Renal pelvis (tissue), 3 donors: ENCODE measurements around the gene DYNLL2. TPM values are rescaled to one million over a fixed set of nuclear protein-coding genes. Genes with fewer than 3 reads are reported as not detected.

Experiments used
- polyA plus RNA-seq, 3 donors: library from polyadenylated mRNA; unstranded; fragments of 120-200 nt; gene quantifications; one replicate each; pipeline ENCODE4 v1.2.1, GENCODE V29; 2013; ENCODE audit not compliant: insufficient read length in 3 of 3

DYNLL2 gene
- polyA plus RNA-seq, 3 donors: 75.6 to 84.9 (median 77.8) TPM

Other genes starting within 250 kb of the DYNLL2 start
- gene MRPS23, start 233.4 kb upstream of the DYNLL2 start, polyA plus RNA-seq: 10 to 100 TPM; 61.7 to 67.2 (median 65.3) TPM
- gene CUEDC1, start 128.0 kb upstream of the DYNLL2 start, polyA plus RNA-seq: 10 to 100 TPM; 45.1 to 51.0 (median 46.2) TPM
- 100 to 1,000 TPM in 2 of 3 donors, 10 to 100 TPM in 1; 98.6 to 106 (median 103) TPM for gene VEZF1, start 95.2 kb upstream of the DYNLL2 start, polyA plus RNA-seq
- gene SRSF1, start 76.2 kb upstream of the DYNLL2 start, polyA plus RNA-seq: 100 to 1,000 TPM; 331 to 382 (median 358) TPM
- under 1 TPM; 0.03 to 0.04 (median 0.04) TPM for gene OR4D1, start 65.0 kb downstream of the DYNLL2 start, polyA plus RNA-seq
- not detected for gene OR4D2, start 83.6 kb downstream of the DYNLL2 start, polyA plus RNA-seq
- 1 to 10 TPM in 1 of 3 donors, under 1 TPM in 2; 0.75 to 1.3 (median 0.83) TPM for gene EPX, start 109.3 kb downstream of the DYNLL2 start, polyA plus RNA-seq
- gene MKS1, start 135.8 kb downstream of the DYNLL2 start, polyA plus RNA-seq: 10 to 100 TPM; 37.0 to 63.1 (median 55.2) TPM
- under 1 TPM; 0.04 to 0.13 (median 0.09) TPM for gene LPO, start 155.2 kb downstream of the DYNLL2 start, polyA plus RNA-seq
- 1 to 10 TPM; 2.7 to 6.9 (median 6.6) TPM for gene MPO, start 197.5 kb downstream of the DYNLL2 start, polyA plus RNA-seq
- gene TSPOAP1, start 245.4 kb downstream of the DYNLL2 start, polyA plus RNA-seq: 10 to 100 TPM; 44.2 to 77.0 (median 70.8) TPM